RWPE2 (cell line): ENCODE measurements around the gene TMED5.

ENCODE experiments used
- ATAC-seq: fragments of 200-7000 bp; cut with Tn5 transposase; 3 replicates; pipeline ENCODE4 v1.9.1; 2021; ENCODE audit warnings: low read depth
- DNase-seq: peaks from one replicate; pipeline ENCODE4 v3.0.0-alpha.2; 2020; ENCODE audit warnings: low spot score
- H3K27ac ChIP-seq: fragments of 450-650 bp; 2 replicates; pipeline ENCODE4 v1.5.1; 2017; ENCODE audit warnings: mild to moderate bottlenecking; ENCODE audit not compliant: poor library complexity, severe bottlenecking
- H3K27me3 ChIP-seq: fragments of 250-450 bp; sonication (Bioruptor Pico); 2 replicates; pipeline ENCODE4 v1.5.1; 2021; ENCODE audit warnings: mild to moderate bottlenecking, moderate library complexity; ENCODE audit not compliant: insufficient read depth, poor library complexity, severe bottlenecking
- H3K36me3 ChIP-seq: fragments of 250-450 bp; sonication (Bioruptor Pico); 2 replicates; pipeline ENCODE4 v1.5.1; 2020; ENCODE audit warnings: low read depth, mild to moderate bottlenecking, moderate library complexity
- H3K4me1 ChIP-seq: fragments of 250-450 bp; sonication (Bioruptor Pico); 2 replicates; pipeline ENCODE4 v1.5.1; 2021; ENCODE audit warnings: mild to moderate bottlenecking, moderate library complexity; ENCODE audit not compliant: insufficient read depth, poor library complexity, severe bottlenecking
- H3K4me3 ChIP-seq: fragments of 250-450 bp; sonication (Bioruptor Pico); 2 replicates; pipeline ENCODE4 v1.5.1; 2021; ENCODE audit warnings: mild to moderate bottlenecking, moderate library complexity; ENCODE audit not compliant: severe bottlenecking
- H3K9me3 ChIP-seq: fragments of 250-450 bp; sonication (Bioruptor Pico); 2 replicates; pipeline ENCODE4 v1.5.1; 2021; ENCODE audit warnings: mild to moderate bottlenecking, moderate library complexity; ENCODE audit not compliant: severe bottlenecking
- CTCF ChIP-seq: fragments of 450-650 bp; IDR thresholded peaks from one replicate; pipeline ENCODE4 v1.5.1; 2017; ENCODE audit warnings: mild to moderate bottlenecking, moderate library complexity; ENCODE audit not compliant: poor library complexity, severe bottlenecking

The TMED5 gene

GRCh38 chr1:93140106-93140505, 40.1 kb downstream of the TMED5 start:
- Histone ChIP-seq H3K4me1 (peaks cover 2% of the 10 kb centered on the region), H3K36me3 (peaks cover 66% of the 10 kb centered on the region), H3K27me3 (no peaks in the 10 kb centered on the region), H3K9me3 (no peaks in the 10 kb centered on the region), H3K27ac (no peak overlapping the region), H3K4me3 (no peak overlapping the region)
- TF ChIP-seq CTCF: no peak
- ATAC-seq (no peak), DNase-seq (no peak)

- Histone ChIP-seq H3K4me1 (peaks cover 2% of the 10 kb centered on the region), H3K27ac (no peak overlapping the region), H3K27me3 (no peaks in the 10 kb centered on the region), H3K4me3 (no peak overlapping the region), H3K36me3 (peaks cover 76% of the 10 kb centered on the region), H3K9me3 (no peaks in the 10 kb centered on the region)
- DNase-seq: no peak
- peak; percentile 40; the same call in 1 of the 3 replicates for ATAC-seq
- no peak for TF ChIP-seq CTCF
Observed at GRCh38 chr1:93137604-93138292, 42.5 kb downstream of the TMED5 start.

GRCh38 chr1:93136445-93136844, 43.8 kb downstream of the TMED5 start:
- H3K27me3 ChIP-seq: no peaks in the 10 kb centered on the region
- no peak overlapping the region for H3K4me3 ChIP-seq
- ATAC-seq: no peak
- H3K27ac ChIP-seq: no peak overlapping the region
- no peaks in the 10 kb centered on the region for H3K9me3 ChIP-seq
- peaks cover 2% of the 10 kb centered on the region for H3K4me1 ChIP-seq
- H3K36me3 ChIP-seq: peaks cover 71% of the 10 kb centered on the region
- TF ChIP-seq CTCF: no peak
- DNase-seq: no peak

- Histone ChIP-seq H3K4me3 (no peak overlapping the region), H3K9me3 (no peaks in the 10 kb centered on the region), H3K27me3 (no peaks in the 10 kb centered on the region), H3K27ac (no peak overlapping the region), H3K4me1 (no peaks in the 10 kb centered on the region), H3K36me3 (peaks cover 72% of the 10 kb centered on the region)
- no peak for TF ChIP-seq CTCF
- ATAC-seq: no peak
- no peak for DNase-seq
Observed at GRCh38 chr1:93132638-93133037, 47.6 kb downstream of the TMED5 start.

GRCh38 chr1:93129507-93130099, 50.6 kb downstream of the TMED5 start:
- TF ChIP-seq CTCF: no peak
- ATAC-seq (no peak), DNase-seq (no peak)
- Histone ChIP-seq H3K27ac (no peak overlapping the region), H3K4me3 (no peak overlapping the region), H3K36me3 (peaks cover 60% of the 10 kb centered on the region), H3K9me3 (no peaks in the 10 kb centered on the region), H3K4me1 (no peaks in the 10 kb centered on the region), H3K27me3 (no peaks in the 10 kb centered on the region)
